Measurements from ENCODE around the gene JPH4. TPM values are rescaled to one million over a fixed set of nuclear protein-coding genes. Genes with fewer than 3 reads are reported as not detected.

The JPH4 gene
- total RNA-seq, 1 experiment from 2014 or later, result 50.1 TPM

- POLR2A ChIA-PET, result interaction anchor here (1.3 kb wide), 1 partner anchor 25 kb away, joined by 3 read pairs; no protein-coding TSS in a partner anchor
- peaks cover 28% of the 10 kb centered on the region for H3K27me3 Mint-ChIP-seq (ENCODE audit: low read depth)
- H3K4me3 Mint-ChIP-seq, result no peak overlapping the region
- TF ChIP-seq ETV6 (CRISPR knock-in tag; IDR thresholded peaks at IDR 0.05), result no peak
- TF ChIP-seq JAZF1 (CRISPR knock-in tag; IDR thresholded peaks at IDR 0.05), result no peak
- no peak for TF ChIP-seq NFYB (CRISPR knock-in tag; conservative IDR thresholded peaks at IDR 0.05; ENCODE audit: low read depth)
- no peak for TF ChIP-seq ZNF121 (CRISPR knock-in tag; IDR thresholded peaks at IDR 0.05)
- TF ChIP-seq USF1 (CRISPR knock-in tag; IDR thresholded peaks at IDR 0.05), result no peak
- no peak for TF ChIP-seq ATF2 (CRISPR knock-in tag; IDR thresholded peaks at IDR 0.05; ENCODE audit: borderline replicate concordance, low read depth)
- no peak for TF ChIP-seq NR1H2 (CRISPR knock-in tag; IDR thresholded peaks at IDR 0.05)
- TF ChIP-seq ATF3 (CRISPR knock-in tag; conservative IDR thresholded peaks at IDR 0.05), result no peak
- no peak for TF ChIP-seq ZSCAN18 (CRISPR knock-in tag; IDR thresholded peaks at IDR 0.05)
- TF ChIP-seq E2F4 (CRISPR knock-in tag; IDR thresholded peaks at IDR 0.05; ENCODE audit: borderline replicate concordance, low read depth), result no peak
- TF ChIP-seq ERG (CRISPR knock-in tag; IDR thresholded peaks at IDR 0.05), result no peak
- TF ChIP-seq FOXP1 (CRISPR knock-in tag; IDR thresholded peaks at IDR 0.05; ENCODE audit: borderline replicate concordance), result no peak
- no peak for TF ChIP-seq SOX15 (CRISPR knock-in tag; IDR thresholded peaks at IDR 0.05)
- H3K36me3 Mint-ChIP-seq, result peaks cover 17% of the 10 kb centered on the region
- no peak overlapping the region for H3K27ac Mint-ChIP-seq
- ATAC-seq, result no peak
- no peak for DNase-seq (ENCODE audit: low spot score)
- CTCF ChIA-PET, result interaction anchor here (0.9 to 1.9 kb wide), 4 partner anchors 10 to 338 kb away, joined by 4 to 7 read pairs (median 4); no protein-coding TSS in a partner anchor
- H3K4me1 Mint-ChIP-seq, result peaks cover 53% of the 10 kb centered on the region
- H3K9me3 Mint-ChIP-seq, result no peaks in the 10 kb centered on the region
Observed at GRCh38 chr14:23572836-23573235, 5.8 kb downstream of the JPH4 start.

GRCh38 chr14:23572524-23572828 lies 6.1 kb downstream of the JPH4 start:
- Mint-ChIP-seq H3K4me1 (peaks cover 56% of the 10 kb centered on the region), H3K9me3 (no peaks in the 10 kb centered on the region), H3K36me3 (peaks cover 17% of the 10 kb centered on the region), H3K27me3 (ENCODE audit: low read depth) (peaks cover 25% of the 10 kb centered on the region), H3K4me3 (no peak overlapping the region), H3K27ac (no peak overlapping the region)
- no peak for DNase-seq (ENCODE audit: low spot score)
- no peak for ATAC-seq
- TF ChIP-seq RELA (CRISPR knock-in tag; IDR thresholded peaks at IDR 0.05; ENCODE audit: borderline replicate concordance), result no peak
- ChIA-PET POLR2A (interaction anchor here (1.3 kb wide), 1 partner anchor 24 kb away, joined by 3 read pairs; no protein-coding TSS in a partner anchor), CTCF (interaction anchor here (1.2 to 1.9 kb wide), 3 partner anchors 9 to 16 kb away, joined by 4 to 7 read pairs (median 5); no protein-coding TSS in a partner anchor)

Data from WTC11 (cell line).